Measurements from ENCODE around the gene B3GALT5.

DNA sequence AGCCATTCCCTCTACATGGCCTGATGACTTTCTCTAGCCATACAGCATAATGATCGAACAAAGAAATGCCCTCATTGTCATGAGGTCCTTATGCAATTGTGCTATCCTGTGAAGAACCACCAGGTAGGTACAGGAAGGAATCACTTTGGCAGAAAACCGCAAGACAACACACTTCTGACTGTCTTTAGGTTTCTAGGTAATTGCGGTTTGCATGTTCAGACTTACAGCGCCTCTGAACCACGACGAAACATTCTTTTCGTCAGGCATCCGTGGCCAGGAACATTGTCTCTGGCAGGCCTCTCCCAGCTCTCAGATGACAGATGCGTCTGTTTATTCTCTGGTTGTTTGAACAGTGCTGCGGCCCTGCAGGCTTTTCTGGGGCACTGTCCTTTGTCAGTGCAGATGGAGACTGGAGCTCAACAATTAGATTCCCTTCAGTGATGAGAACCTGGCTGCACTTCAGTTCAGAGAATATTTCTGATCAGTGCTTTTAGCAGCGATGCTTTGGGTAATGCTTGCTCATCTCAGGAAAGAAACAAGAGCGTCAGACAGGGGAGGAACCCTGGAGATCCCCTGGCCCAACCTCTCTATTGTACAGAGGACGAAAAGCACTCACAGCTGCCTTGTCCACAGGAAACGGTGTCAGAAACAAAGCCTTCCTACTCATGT, 63.4 kb downstream of the B3GALT5 start:
- TF ChIP-seq, protein P1, sequence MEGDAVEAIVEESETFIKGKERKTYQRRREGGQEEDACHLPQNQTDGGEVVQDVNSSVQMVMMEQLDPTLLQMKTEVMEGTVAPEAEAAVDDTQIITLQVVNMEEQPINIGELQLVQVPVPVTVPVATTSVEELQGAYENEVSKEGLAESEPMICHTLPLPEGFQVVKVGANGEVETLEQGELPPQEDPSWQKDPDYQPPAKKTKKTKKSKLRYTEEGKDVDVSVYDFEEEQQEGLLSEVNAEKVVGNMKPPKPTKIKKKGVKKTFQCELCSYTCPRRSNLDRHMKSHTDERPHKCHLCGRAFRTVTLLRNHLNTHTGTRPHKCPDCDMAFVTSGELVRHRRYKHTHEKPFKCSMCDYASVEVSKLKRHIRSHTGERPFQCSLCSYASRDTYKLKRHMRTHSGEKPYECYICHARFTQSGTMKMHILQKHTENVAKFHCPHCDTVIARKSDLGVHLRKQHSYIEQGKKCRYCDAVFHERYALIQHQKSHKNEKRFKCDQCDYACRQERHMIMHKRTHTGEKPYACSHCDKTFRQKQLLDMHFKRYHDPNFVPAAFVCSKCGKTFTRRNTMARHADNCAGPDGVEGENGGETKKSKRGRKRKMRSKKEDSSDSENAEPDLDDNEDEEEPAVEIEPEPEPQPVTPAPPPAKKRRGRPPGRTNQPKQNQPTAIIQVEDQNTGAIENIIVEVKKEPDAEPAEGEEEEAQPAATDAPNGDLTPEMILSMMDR (IDR thresholded peaks at IDR 0.05): no peak
- TF ChIP-seq ZFX (IDR thresholded peaks at IDR 0.05; ENCODE audit: borderline replicate concordance): no peak
